Sigmoid colon (tissue), 4 donors: Measurements from ENCODE around the gene TGM3.

Source experiments
- EP300 ChIP-seq, 4 donors: sonication (generic); formaldehyde crosslinking; IDR thresholded peaks; one replicate each; pipeline ENCODE4 v1.6.1; 2017; ENCODE audit warnings: antibody characterized with exemption in 4 of 4
- POLR2A ChIP-seq, 2 donors: fragments of 450-650 bp; IDR thresholded peaks; one replicate each; pipeline ENCODE4 v1.6.1; 2016; ENCODE audit warnings: antibody characterized with exemption in 2 of 2, mild to moderate bottlenecking in 2 of 2, moderate library complexity in 2 of 2
- TF ChIP-seq, protein P1 (sequence below), 4 experiments: fragments of 450-650 bp in 3 of 4; fragments of 200-600 bp in 1 of 4; IDR thresholded peaks; one replicate each; pipeline ENCODE4 v1.5.1; 2016 to 2019; ENCODE audit warnings: antibody characterized with exemption in 4 of 4, mild to moderate bottlenecking in 3 of 4, moderate library complexity in 2 of 4

DNA sequence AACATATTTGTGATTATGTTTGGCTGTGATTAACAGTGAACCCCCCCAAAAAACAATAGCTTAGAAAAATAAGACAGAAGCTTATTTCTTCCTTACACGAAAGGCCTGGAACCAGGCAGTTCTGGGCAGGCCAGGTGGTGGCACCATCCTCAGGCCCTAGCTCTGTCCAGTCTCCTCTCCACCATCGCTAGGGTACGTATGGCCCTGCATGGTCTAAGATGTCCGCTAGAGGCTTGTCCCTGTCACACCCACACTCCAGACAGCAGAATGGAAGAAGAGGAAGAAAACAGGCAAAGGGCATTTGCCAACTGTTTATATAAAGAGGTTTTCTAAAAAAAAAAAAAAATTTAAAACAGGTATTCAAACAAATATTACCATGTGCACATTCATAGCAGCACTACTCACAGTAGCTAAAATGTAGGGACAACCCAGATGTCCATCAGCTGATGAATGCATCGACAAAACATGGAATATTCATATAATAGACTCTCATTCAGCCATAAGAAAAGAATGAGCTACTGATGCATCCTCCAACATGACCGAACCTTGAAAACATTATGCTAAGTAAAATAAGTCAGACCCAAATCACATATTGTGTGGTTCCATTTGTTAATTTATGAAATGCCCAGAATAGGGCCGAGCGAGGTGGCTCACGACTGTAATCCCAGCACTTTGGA, 6.7 kb downstream of the TGM3 start:
- TF ChIP-seq, protein P1, sequence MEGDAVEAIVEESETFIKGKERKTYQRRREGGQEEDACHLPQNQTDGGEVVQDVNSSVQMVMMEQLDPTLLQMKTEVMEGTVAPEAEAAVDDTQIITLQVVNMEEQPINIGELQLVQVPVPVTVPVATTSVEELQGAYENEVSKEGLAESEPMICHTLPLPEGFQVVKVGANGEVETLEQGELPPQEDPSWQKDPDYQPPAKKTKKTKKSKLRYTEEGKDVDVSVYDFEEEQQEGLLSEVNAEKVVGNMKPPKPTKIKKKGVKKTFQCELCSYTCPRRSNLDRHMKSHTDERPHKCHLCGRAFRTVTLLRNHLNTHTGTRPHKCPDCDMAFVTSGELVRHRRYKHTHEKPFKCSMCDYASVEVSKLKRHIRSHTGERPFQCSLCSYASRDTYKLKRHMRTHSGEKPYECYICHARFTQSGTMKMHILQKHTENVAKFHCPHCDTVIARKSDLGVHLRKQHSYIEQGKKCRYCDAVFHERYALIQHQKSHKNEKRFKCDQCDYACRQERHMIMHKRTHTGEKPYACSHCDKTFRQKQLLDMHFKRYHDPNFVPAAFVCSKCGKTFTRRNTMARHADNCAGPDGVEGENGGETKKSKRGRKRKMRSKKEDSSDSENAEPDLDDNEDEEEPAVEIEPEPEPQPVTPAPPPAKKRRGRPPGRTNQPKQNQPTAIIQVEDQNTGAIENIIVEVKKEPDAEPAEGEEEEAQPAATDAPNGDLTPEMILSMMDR (IDR thresholded peaks at IDR 0.05) = no peak
- TF ChIP-seq EP300 (IDR thresholded peaks at IDR 0.05) = no peak
- TF ChIP-seq POLR2A (IDR thresholded peaks at IDR 0.05) = no peak
